ENCODE results near the gene ARID1B.

ARID1B gene

DNA sequence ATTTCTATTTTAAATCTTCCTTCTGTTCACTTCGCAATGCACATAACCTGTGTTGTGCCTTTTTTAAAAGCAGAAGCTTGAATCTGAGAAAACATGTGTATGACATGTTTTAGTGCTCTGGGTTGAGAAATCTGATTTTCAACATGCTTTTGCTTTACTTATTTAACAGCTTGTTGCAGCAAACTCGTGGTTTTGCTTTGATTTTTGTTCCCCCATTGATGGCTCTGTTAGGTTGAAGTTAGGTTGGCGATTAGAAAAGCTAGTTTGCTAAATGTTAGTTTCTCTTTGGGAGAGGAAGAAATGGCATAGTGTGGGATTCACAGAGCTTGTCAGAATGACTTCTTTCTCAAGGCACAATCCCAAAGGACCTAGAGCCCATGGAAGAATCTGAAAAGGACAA, 375.4 kb downstream of the ARID1B start:
- TF ChIP-seq, protein P1, sequence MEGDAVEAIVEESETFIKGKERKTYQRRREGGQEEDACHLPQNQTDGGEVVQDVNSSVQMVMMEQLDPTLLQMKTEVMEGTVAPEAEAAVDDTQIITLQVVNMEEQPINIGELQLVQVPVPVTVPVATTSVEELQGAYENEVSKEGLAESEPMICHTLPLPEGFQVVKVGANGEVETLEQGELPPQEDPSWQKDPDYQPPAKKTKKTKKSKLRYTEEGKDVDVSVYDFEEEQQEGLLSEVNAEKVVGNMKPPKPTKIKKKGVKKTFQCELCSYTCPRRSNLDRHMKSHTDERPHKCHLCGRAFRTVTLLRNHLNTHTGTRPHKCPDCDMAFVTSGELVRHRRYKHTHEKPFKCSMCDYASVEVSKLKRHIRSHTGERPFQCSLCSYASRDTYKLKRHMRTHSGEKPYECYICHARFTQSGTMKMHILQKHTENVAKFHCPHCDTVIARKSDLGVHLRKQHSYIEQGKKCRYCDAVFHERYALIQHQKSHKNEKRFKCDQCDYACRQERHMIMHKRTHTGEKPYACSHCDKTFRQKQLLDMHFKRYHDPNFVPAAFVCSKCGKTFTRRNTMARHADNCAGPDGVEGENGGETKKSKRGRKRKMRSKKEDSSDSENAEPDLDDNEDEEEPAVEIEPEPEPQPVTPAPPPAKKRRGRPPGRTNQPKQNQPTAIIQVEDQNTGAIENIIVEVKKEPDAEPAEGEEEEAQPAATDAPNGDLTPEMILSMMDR (IDR thresholded peaks at IDR 0.05; ENCODE audit: low read depth, low read length) = no peak
- in situ Hi-C loops (cut with HindIII; ENCODE audit: low sequenced_read_pairs) = no loop called here
- H3K4me3 ChIP-seq (ENCODE audit: low read depth, low read length) = no peak overlapping the region
- no peak for DNase-seq (ENCODE audit: low read depth, low spot score)

DNA sequence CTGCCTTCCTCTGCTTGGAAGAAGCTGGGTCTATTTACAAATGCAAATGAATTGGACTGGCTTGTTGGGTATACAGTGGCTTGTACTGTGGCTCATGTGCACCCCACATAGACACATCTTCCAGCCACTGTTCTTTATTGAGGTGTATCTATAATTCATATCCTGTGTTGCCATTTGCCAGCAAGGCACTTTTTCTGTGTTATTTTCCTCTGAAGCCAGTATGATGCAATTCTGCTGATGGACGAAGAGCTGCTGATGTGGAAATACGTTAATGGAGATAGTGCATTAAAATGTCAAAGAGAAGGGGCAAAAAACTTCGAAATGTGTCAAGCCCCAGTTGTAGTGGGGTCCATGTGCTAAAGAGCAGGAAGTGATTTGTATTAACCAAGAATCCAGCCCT, 378.6 kb downstream of the ARID1B start:
- H3K4me3 ChIP-seq (ENCODE audit: low read depth, low read length) = no peak overlapping the region
- DNase-seq (ENCODE audit: low read depth, low spot score) = no peak
- in situ Hi-C loops (cut with HindIII; ENCODE audit: low sequenced_read_pairs) = no loop called here
- TF ChIP-seq, protein P1 (IDR thresholded peaks at IDR 0.05; ENCODE audit: low read depth, low read length) = no peak

DNA sequence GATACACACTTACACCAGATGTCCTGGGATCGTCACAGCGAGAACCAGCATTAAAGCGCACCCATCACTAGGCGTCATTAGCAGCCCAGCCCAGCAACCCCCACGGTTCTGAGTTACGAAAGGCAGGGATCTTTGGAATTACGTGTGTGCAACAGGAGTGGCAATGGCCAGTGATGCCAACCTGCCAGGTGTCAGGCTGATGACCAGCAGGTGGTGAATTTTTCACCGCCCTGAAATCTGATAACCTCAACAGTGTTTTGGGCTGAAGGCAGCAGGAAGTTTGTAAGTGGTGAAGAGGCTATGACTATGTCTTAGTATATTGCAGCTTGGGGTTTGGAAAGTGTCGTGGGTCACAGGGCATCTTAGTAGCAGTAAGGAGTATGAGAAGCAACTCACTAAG, 380.1 kb downstream of the ARID1B start:
- TF ChIP-seq, protein P1 (IDR thresholded peaks at IDR 0.05; ENCODE audit: low read depth, low read length) = no peak

DNA sequence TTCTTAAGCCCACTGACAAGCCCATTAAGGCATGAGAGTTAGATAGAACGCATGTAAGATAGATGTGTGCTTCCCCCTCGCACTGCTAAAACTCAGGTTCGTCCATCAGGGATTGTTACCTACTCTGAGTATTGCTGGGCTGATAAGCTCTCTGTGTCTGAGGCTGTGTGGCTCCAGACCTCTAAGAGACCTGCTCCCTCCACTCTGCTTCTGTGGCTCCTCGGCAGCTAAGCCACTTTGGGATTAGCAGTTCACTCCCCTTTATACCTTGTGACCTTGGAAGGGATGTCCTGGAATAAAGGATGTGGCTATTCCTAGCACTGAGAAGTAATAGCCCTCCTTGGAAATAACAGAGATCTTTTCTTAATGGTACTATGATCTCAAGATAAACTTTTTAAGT, 381.3 kb downstream of the ARID1B start:
- no peak overlapping the region for H3K4me3 ChIP-seq (ENCODE audit: low read depth, low read length)
- TF ChIP-seq, protein P1 (IDR thresholded peaks at IDR 0.05; ENCODE audit: low read depth, low read length) = no peak
- in situ Hi-C loops (cut with HindIII; ENCODE audit: low sequenced_read_pairs) = no loop called here
- DNase-seq (ENCODE audit: low read depth, low spot score) = no peak

More for the DNA sequence above, 380.1 kb downstream of the ARID1B start:
- no peak overlapping the region for H3K4me3 ChIP-seq (ENCODE audit: low read depth, low read length)
- in situ Hi-C loops (cut with HindIII; ENCODE audit: low sequenced_read_pairs) = no loop called here
- no peak for DNase-seq (ENCODE audit: low read depth, low spot score)

DNA sequence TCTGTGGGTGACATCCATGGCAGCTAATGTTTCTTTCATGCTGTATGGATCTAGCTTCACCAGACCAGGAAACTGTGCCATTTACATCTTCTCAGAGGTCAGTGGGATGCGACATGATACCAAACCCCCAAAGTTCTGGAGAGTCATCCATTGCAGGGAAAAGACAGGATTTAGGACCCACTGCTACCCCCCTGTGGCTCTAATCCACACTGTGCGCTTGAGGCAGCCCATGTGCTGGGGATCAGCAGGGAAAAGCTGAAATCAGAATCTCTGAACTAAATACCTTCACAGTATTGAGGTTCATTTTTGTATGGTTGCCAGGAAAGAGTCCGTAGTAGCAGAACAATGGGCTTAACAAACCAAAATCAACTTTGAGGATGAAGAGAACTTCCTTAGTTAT, 381.7 kb downstream of the ARID1B start:
- in situ Hi-C loops (cut with HindIII; ENCODE audit: low sequenced_read_pairs) = no loop called here
- no peak overlapping the region for H3K4me3 ChIP-seq (ENCODE audit: low read depth, low read length)
- no peak for DNase-seq (ENCODE audit: low read depth, low spot score)
- TF ChIP-seq, protein P1 (IDR thresholded peaks at IDR 0.05; ENCODE audit: low read depth, low read length) = no peak

DNA sequence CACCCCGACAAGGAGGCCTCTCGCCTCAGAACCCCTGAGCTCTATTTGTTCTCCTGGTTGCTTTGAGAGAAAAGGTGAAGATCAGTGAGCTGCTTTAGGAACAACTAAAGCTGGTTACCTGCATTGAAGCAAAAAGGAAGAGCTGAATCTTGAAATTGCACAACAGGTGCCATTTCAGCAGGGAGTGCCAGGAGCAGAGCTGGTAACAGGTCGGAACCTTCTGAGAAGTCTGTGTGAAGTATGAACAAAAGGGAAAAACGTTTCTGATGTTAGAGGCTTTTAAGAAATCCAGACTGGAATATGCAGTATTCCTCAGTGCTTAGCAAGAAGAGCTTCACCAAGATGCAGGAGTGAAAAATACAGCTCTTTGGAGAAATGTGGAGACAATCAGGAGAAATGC, 382.2 kb downstream of the ARID1B start:
- no peak overlapping the region for H3K4me3 ChIP-seq (ENCODE audit: low read depth, low read length)
- DNase-seq (ENCODE audit: low read depth, low spot score) = no peak
- in situ Hi-C loops (cut with HindIII; ENCODE audit: low sequenced_read_pairs) = no loop called here
- TF ChIP-seq, protein P1 (IDR thresholded peaks at IDR 0.05; ENCODE audit: low read depth, low read length) = no peak

DNA sequence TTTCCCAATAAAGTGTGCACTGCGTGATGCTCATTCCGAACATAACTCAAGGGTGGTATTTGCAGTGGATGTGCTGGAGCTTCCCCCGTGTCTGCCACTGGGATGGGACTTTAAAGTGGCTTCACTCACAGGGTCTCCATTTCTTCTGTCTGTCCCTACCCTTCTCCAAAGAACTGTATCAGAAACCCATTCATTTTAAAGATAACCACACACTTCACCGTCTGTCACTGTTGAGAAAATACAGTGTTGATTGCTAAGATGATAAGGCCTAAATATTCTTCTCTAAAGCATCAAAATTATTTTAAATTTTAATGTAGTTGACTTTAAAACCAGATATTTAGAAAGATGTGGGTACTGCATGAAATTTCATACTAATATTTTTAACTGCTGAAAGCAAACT, 384.7 kb downstream of the ARID1B start:
- in situ Hi-C loops (cut with HindIII; ENCODE audit: low sequenced_read_pairs) = no loop called here
- H3K4me3 ChIP-seq (ENCODE audit: low read depth, low read length) = no peak overlapping the region
- no peak for DNase-seq (ENCODE audit: low read depth, low spot score)
- TF ChIP-seq, protein P1 (IDR thresholded peaks at IDR 0.05; ENCODE audit: low read depth, low read length) = no peak
